GM18520 (cell line): ENCODE results near the gene NAXD.
A peak's percentile ranks its signal among the peaks of the same experiment; 100 is the strongest.

Experiments used
- ATAC-seq: cut with Tn5 transposase; IDR thresholded peaks from one replicate; pipeline ENCODE4 v1.9.1; 2021; ENCODE audit not compliant: unreplicated experiment

The NAXD gene

GRCh38 chr13:110643324-110643723 lies 28.0 kb downstream of the NAXD start:
- no peak for ATAC-seq

- ATAC-seq: no peak
Observed at GRCh38 chr13:110643768-110644421, 28.6 kb downstream of the NAXD start.

GRCh38 chr13:110644892-110645521 lies 29.7 kb downstream of the NAXD start:
- peak; percentile 61 for ATAC-seq

- ATAC-seq: no peak
Observed at GRCh38 chr13:110645750-110646149, 30.4 kb downstream of the NAXD start.

- ATAC-seq: no peak
Observed at GRCh38 chr13:110646442-110647364, 31.4 kb downstream of the NAXD start.

GRCh38 chr13:110647365-110647737 lies 32.0 kb downstream of the NAXD start:
- ATAC-seq: no peak

- no peak for ATAC-seq
Observed at GRCh38 chr13:110648146-110648819, 32.9 kb downstream of the NAXD start.

GRCh38 chr13:110648848-110649421 lies 33.6 kb downstream of the NAXD start:
- ATAC-seq: no peak

GRCh38 chr13:110649551-110649950 lies 34.2 kb downstream of the NAXD start:
- ATAC-seq: no peak

- no peak for ATAC-seq
Observed at GRCh38 chr13:110650436-110650835, 35.1 kb downstream of the NAXD start.

GRCh38 chr13:110651271-110651670 lies 35.9 kb downstream of the NAXD start:
- no peak for ATAC-seq

GRCh38 chr13:110651726-110652230 lies 36.4 kb downstream of the NAXD start:
- no peak for ATAC-seq

- ATAC-seq: no peak
Observed at GRCh38 chr13:110652231-110652730, 36.9 kb downstream of the NAXD start.

- ATAC-seq: no peak
Observed at GRCh38 chr13:110652764-110653163, 37.4 kb downstream of the NAXD start.

GRCh38 chr13:110653271-110653670 lies 37.9 kb downstream of the NAXD start:
- ATAC-seq: no peak

GRCh38 chr13:110653851-110654250 lies 38.5 kb downstream of the NAXD start:
- no peak for ATAC-seq

GRCh38 chr13:110657196-110657595 lies 41.9 kb downstream of the NAXD start:
- ATAC-seq: no peak

GRCh38 chr13:110658218-110658911 lies 43.0 kb downstream of the NAXD start:
- ATAC-seq: peak; percentile 85

GRCh38 chr13:110661256-110661655 lies 45.9 kb downstream of the NAXD start:
- ATAC-seq: no peak

- ATAC-seq: no peak
Observed at GRCh38 chr13:110662091-110662490, 46.7 kb downstream of the NAXD start.
